Choroid plexus epithelial cell (primary cell): ENCODE measurements around the gene NPEPL1.

Experiments
- DNase-seq: peaks from one replicate; pipeline ENCODE4 v3.0.0-alpha.2; 2010; ENCODE audit warnings: low read depth
- H3K4me3 ChIP-seq: 2 replicates; pipeline ENCODE4 v1.5.1; 2011; ENCODE audit warnings: low read depth, mild to moderate bottlenecking, control low read depth, low read length, moderate library complexity
- TF ChIP-seq, protein P1 (sequence below): conservative IDR thresholded peaks from 2 replicates; pipeline ENCODE4 v1.5.1; 2011; ENCODE audit warnings: low read depth, mild to moderate bottlenecking, control low read depth, inconsistent platforms, low read length, moderate library complexity

NPEPL1 gene

DNA sequence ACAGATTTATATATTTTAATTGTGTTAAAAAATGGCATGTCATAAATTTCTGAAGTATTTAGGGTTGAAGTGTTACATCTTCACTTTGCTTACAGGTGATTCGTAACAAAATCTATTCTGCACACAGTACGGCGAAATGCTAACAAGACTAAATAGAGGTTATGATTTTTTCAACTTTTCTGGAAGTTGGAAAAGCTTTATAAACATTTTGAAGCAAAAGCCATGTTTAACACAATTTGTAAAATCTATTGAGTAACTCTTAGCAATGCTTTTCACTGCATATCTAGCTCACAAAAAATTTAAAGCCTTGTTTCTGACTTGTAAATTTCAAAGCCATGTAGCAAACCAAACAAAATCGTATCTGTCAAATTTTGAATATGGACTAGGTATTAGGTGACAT, 38.3 kb upstream of the NPEPL1 start:
- no peak overlapping the region for H3K4me3 ChIP-seq
- no peak for DNase-seq
- TF ChIP-seq, protein P1, sequence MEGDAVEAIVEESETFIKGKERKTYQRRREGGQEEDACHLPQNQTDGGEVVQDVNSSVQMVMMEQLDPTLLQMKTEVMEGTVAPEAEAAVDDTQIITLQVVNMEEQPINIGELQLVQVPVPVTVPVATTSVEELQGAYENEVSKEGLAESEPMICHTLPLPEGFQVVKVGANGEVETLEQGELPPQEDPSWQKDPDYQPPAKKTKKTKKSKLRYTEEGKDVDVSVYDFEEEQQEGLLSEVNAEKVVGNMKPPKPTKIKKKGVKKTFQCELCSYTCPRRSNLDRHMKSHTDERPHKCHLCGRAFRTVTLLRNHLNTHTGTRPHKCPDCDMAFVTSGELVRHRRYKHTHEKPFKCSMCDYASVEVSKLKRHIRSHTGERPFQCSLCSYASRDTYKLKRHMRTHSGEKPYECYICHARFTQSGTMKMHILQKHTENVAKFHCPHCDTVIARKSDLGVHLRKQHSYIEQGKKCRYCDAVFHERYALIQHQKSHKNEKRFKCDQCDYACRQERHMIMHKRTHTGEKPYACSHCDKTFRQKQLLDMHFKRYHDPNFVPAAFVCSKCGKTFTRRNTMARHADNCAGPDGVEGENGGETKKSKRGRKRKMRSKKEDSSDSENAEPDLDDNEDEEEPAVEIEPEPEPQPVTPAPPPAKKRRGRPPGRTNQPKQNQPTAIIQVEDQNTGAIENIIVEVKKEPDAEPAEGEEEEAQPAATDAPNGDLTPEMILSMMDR: no peak

DNA sequence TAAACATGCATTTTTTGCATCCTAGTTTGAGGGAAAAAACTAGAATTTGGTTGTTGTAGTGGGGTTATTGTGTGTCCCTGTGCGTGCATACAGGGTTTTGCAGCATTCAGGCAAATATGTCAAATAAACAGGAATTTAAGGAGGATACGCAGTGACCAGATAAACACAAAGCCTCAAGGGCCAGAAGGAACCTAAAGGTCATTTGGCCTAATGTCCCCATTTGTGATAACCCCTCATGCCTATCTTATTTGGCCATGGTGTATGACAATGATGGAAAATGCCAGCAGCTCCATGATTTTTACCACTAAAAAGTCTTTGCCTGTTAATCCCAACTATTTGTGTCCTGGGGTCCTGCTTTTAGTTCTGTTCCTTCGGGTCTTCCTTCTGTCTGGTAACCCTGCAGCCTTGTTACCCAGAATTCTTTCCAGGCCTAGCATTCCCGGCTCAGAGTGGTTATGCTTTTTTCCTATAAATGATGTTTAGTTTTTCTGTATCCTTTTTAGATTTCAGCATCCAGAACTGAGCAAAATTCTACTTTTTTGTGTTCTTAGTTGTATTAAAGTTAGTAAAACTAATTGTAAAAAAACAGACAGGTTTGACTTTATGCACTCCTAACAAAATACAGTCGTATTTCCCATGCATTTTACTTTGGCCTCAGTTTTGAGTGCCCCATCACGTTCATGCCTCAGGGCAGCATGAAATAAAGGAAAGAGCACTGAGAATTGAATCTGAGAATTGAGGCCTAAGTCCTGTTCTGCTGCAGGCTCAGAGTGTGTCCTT, 37.1 kb upstream of the NPEPL1 start:
- TF ChIP-seq, protein P1: no peak

DNA sequence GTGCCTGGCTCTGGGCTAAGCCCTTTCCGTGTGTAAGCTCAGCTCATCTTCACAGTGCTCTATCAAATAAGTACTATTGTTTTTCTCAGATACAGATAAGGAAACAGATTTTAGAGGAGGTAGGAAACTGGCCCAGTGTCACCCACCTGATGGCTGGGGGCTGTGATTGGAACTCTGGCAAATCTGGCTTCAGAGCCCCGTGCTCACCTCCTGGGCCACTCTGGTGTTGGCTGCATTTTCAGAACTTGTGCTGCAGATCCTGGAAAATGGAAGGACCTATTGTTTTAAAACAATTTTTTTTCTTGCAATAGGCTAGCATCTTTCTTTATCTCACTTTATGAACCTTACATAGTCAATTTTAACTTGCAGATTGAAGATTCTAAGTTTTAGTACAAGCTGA, 35.8 kb upstream of the NPEPL1 start:
- no peak for DNase-seq
- H3K4me3 ChIP-seq: no peak overlapping the region
- TF ChIP-seq, protein P1: no peak

More for the DNA sequence above, 37.1 kb upstream of the NPEPL1 start:
- no peak for DNase-seq
- H3K4me3 ChIP-seq: no peak overlapping the region

DNA sequence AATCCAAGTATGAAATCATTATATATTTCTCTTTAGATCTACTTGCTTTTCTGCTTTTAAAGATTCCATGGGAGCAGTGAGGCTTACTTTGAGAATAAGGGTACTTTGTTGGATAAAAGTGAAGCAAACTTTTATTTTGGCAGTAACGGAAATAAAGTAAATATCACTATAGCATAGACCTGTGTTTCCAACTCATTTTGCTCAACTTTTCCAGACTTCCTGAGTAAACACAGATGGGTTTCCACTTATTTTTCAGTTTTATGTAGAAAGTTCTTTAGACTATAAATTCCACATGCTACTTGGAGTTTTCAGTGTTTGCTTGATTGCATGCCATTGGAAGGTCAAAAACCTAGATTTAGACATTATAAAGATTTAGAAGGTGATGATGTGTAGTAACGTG, 35.3 kb upstream of the NPEPL1 start:
- no peak for DNase-seq
- TF ChIP-seq, protein P1: no peak
- H3K4me3 ChIP-seq: no peak overlapping the region

DNA sequence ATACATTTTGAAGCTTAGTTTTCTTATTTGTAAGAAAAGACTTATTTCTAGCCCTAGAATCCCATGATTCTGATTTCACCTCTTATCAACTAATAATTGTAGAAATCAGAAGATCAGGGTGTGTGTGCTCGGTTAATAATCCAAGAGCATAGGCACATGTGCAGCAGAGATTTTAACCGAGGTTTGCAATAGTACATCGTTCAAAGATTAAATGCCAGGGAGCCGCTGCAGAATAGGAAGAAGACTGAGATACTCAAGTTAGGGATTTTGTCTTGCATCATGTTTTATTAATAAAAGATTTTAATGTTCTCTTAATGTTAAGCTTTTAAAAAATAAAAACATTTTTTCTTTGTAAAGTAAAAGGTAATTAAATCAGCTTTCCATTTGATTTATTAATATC, 34.6 kb upstream of the NPEPL1 start:
- no peak overlapping the region for H3K4me3 ChIP-seq
- TF ChIP-seq, protein P1: no peak
- no peak for DNase-seq

DNA sequence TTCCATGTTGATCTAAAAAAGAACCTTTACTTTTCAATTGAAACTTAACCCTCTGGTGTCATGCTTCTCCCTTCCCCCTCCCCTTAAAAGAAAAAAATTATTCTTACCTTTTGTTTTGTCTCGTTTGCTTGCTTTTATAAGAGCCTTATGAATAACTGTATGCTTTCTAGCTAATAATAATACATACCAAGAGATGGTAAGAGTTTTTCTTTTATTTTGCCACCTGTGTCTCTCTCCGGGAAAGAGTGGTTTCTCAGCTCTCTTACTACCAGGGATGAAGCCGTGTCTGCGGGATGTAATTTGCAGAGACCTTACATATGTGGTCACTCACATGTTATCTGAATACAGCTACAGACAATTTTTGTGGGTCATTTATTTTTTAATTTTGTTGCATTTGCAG, 33.8 kb upstream of the NPEPL1 start:
- DNase-seq: no peak
- TF ChIP-seq, protein P1: no peak

DNA sequence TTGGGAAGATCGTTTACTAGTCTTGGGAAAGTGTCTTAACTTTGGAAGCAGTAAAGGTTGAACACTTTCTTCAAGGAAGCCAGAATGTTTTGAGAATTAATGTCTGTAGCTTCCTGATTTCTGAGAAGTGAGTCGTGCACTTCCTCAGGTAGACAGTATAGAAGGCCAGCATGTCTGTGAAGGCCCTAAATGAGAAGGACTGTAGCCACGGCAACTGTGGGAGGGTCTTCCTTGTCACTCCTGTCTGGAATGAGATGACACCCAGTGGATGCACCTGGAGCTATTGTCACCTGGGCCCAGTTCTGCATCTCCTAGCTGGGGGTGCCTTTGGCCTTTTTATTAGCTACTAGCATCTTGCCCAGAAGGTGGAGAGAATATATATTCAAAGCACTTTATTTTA, 32.8 kb upstream of the NPEPL1 start:
- no peak for DNase-seq
- no peak overlapping the region for H3K4me3 ChIP-seq
- TF ChIP-seq, protein P1: no peak

More for the DNA sequence above, 33.8 kb upstream of the NPEPL1 start:
- H3K4me3 ChIP-seq: no peak overlapping the region
